NCI-H345 treated with DMSO at 0.1 percent for 48 hours (cell line): Measurements from ENCODE around the gene CCL4L2.
"Not testable (repeated sequence)": the region's sequence is repeated elsewhere in the genome, so short reads cannot be mapped to it uniquely, and the experiment has no call there.

Source experiments
- DNase-seq: peaks from one replicate; lab custom pipeline; 2025; ENCODE audit not compliant: unreplicated experiment; lab: John Stamatoyannopoulos, UW

The CCL4L2 gene

DNA sequence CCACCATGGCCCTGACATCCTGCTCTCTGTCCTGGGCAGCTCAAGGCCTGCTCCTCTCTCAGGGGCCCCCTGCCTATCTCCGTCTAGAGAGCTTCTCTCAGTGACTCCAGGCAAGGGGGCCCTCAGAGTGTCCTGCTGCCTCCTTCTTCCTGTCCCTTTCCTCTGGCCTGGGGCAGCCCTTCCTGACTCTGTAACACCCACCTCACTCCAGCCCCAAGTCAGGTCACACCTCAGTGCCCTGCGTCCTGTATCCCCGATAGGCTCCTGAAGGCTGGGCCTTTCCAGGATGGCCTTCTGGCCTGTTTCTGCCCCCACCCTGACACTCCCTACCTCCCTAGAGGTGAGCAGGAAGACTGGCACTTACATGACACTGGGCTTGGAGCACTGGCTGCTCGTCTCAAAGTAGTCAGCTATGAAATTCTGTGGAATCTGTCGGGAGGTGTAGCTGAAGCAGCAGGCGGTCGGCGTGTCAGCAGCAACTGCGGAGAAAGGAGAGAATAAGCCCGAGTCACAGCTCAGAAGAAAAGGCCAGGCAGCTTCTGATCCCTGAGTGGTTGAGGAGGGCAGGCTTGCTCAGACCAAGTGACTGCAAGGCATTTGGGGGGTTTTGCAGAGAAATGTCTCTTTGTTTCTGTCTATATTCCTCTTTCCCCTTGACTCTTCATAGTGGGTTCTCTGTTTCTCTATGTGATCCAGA, 15.3 kb upstream of the CCL4L2 start:
- no peak for DNase-seq

DNA sequence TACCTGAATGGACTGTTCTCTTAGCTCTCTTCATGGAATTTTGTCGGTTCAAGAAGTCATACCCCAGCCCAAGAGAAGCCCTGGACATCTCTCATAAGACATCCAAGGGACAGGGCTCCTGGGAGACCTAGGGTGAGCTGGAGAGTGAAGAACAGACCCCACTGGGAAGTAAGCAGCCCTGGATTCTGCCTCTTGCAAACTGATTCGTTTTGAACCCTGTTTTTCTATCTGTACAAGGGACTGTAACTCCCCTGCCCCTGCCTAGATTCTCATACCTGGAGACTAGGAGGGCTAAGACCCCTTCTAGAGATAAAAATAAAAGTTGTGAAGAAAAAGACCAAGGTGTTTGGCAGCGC, 14.8 kb upstream of the CCL4L2 start:
- no peak for DNase-seq

DNA sequence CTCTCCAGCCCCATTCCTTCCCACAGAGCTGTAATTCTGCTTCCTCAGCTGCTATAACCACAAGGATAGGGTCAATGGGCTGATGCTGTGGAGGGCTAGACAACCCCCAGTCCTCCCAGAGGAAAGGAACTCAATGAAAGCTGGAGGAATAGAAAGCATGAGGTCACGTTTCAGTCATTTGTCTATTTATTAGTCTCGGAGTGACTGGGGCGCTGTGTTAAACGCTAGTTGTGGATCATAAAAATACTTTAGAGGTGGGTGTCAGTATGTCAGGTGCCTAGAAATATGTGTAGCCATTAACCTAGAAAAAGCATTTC, 13.5 kb upstream of the CCL4L2 start:
- no peak for DNase-seq

DNA sequence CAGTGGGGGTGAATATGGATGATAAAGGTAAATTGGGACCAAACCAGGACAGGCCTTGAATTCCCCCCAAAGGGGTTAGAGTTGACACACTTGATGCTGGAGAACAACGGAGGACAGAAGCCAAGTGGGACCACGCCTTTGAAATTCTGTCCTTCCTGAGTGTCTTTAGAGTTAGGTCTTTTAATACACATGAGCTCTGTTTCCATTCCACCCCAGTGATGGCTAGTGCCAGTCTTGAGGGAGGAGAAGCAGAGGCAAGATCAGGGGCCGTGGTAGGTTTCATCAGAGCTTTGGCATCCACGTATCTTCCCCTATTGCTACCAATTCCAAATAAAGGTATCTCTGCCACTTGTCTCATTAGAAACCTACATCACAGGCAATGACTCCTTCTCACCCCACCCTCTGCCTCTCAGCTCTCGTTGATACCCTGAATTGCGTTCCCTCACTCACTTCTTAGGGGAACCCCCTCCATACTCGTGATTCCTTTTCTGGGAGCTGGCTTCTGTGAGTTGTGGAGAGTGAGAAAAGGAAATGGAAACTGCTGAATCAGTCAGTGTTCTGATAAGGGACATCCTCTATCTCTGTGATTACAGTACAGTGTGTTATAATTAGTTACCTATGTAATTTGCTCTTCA, 11.9 kb upstream of the CCL4L2 start:
- DNase-seq: no peak

GRCh38 chr17:36201102-36201501, 9.8 kb upstream of the CCL4L2 start:
- DNase-seq: not testable (repeated sequence)

DNA sequence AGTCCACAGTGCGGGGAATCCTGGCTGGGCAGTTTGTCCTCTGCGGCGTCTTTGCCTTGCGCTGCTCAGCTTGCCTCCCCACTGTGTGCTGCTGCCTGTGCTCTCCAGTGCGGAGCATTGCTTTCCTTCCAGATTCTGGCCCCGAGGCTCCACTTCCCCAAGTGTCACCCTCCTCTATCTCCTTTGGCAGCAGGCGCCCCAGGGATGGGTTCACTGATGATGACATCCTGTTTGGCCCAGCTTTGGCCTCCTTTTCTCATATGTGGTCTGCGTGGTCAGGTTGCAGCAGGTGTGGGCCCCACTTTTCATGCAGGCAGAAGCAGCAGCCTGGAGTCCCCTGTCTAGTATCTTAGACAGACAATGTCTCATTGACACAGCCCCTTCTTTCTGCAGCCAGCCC, 9.4 kb upstream of the CCL4L2 start:
- not testable (repeated sequence) for DNase-seq

- DNase-seq: no peak
Measured at GRCh38 chr17:36203335-36203734, 7.5 kb upstream of the CCL4L2 start.

GRCh38 chr17:36204724-36205500, 6.0 kb upstream of the CCL4L2 start:
- no peak for DNase-seq

DNA sequence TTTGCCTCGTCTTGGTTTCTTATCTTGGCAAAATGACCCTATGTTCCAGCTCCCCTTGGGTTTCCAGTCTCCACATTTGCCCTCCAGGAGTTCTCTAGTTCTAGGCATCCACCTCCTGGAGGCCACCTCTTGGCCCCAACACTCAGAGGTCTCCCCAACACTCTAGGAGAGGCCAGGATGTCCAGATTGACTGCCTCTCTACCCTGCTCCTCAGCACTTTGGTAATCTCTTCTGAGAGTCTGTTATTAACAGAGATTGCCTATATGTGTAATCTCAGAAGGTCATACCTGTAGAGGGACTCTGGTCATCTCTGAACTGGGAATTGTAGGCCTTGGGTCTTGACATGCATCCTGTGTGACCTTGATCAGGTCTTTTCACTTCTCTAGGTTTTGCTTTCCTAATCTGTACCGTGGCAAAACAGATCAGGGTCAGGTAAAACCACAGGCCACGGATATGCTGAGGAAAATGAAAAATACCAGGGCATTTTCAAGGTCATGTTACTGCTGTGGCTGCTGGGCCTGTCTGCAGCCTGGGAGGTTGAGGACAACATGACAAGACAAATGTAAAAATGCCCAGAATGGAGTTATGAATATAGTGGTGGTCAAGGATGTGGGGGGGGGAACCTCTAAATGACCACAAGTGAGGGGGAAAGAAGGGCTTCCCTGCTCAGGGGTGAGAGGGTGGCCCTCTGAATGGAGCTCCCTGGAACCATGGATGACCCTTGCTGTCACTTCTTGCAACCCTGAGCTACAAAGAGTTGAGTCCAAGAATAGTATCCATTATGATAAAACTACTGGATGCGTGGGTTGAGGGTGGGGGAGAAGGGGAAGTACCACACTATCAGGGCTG, 5.0 kb upstream of the CCL4L2 start:
- no peak for DNase-seq

DNA sequence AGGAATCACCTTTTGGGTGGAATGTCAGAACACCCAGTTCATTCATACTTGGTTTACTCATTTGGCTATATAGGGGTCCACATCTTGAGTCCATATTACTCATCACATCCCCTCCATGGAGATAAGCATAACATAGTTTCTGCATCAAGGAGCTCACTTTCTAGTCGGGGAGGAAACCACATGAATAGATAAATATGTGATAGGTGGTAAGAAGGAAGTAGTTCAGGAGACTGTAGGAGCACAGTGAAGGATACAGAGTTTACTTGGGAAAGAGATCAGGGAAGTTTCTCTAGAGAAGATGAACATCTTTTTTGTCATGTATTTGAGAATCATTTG, 4.4 kb upstream of the CCL4L2 start:
- not testable (repeated sequence) for DNase-seq

DNA sequence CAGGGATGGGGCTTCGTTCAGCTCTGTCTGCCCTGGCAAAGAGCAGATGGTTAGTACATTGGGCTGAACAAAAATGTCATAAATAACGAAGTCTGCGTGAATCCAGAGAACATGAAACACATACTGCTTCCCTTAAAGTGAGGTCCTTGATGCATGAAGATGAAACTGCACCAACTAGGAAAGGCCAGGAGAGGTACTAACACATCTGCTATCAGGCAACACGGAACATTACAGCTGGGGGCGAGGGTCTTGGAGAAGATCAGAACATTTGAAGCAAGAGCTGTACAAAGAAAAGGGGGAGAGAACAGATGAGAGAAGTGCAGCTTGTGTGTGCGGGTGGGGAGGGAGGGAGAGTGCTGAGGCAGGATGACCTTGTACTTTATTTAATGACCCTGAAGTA, 3.5 kb upstream of the CCL4L2 start:
- DNase-seq: not testable (repeated sequence)

DNA sequence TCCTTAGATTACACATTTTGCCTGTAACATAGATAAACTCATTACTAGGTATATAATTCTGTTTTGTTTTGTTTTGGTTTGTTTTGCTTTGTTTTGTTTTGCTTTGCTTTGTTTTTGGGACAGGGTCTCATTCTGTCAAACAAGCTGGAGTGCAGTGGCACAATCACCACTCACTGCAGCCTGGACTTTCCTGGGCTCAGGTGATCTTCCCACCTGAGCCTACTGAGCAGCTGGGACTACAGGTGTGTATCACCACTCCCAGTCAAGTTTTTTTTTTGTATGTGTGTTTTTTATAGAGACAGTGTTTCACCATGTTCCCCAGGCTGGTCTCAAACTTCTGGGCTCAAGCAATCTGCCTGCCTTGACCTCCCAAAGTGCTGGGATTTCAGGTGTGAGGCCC, 1.3 kb upstream of the CCL4L2 start:
- DNase-seq: no peak

- DNase-seq: not testable (repeated sequence)
Measured at GRCh38 chr17:36211484-36212271, 815 bp downstream of the CCL4L2 start.

DNA sequence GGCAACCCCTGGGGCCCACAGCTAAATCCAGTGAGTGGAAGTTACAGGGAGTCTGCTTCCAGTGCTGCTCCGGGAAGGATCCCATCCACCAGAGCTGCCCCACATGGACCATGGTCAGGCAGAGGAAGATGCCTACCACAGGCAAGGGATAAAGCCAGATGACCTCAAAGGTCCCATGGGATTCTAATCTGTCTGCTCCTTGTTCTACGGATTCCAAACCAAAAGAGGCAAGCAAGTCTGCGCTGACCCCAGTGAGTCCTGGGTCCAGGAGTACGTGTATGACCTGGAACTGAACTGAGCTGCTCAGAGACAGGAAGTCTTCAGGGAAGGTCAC, 1.4 kb downstream of the CCL4L2 start:
- DNase-seq: no peak

GRCh38 chr17:36212966-36213365, 2.1 kb downstream of the CCL4L2 start:
- DNase-seq: no peak

GRCh38 chr17:36213695-36214094, 2.8 kb downstream of the CCL4L2 start:
- no peak for DNase-seq

GRCh38 chr17:36214918-36215317, 4.1 kb downstream of the CCL4L2 start:
- no peak for DNase-seq

- DNase-seq: not testable (repeated sequence)
Measured at GRCh38 chr17:36215406-36216308, 4.8 kb downstream of the CCL4L2 start.

GRCh38 chr17:36219556-36219955, 8.7 kb downstream of the CCL4L2 start:
- DNase-seq: not testable (repeated sequence)
